Astrocyte (in vitro differentiated cells and primary cell): ENCODE measurements around the gene BPIFB3.

ENCODE experiments used
- EZH2 ChIP-seq: IDR thresholded peaks from 2 replicates; pipeline ENCODE4 v1.6.1; 2012; ENCODE audit warnings: mild to moderate bottlenecking, low read length, inconsistent platforms; ENCODE audit not compliant: insufficient read depth
- TF ChIP-seq, protein P1 (sequence below): IDR thresholded peaks from 2 replicates; pipeline ENCODE4 v1.5.1; 2011; ENCODE audit warnings: low read depth, mild to moderate bottlenecking, inconsistent platforms, low read length, moderate library complexity; ENCODE audit not compliant: insufficient read depth

GRCh38 chr20:33062105-33062824 lies 8.6 kb downstream of the BPIFB3 start:
- TF ChIP-seq, protein P1, sequence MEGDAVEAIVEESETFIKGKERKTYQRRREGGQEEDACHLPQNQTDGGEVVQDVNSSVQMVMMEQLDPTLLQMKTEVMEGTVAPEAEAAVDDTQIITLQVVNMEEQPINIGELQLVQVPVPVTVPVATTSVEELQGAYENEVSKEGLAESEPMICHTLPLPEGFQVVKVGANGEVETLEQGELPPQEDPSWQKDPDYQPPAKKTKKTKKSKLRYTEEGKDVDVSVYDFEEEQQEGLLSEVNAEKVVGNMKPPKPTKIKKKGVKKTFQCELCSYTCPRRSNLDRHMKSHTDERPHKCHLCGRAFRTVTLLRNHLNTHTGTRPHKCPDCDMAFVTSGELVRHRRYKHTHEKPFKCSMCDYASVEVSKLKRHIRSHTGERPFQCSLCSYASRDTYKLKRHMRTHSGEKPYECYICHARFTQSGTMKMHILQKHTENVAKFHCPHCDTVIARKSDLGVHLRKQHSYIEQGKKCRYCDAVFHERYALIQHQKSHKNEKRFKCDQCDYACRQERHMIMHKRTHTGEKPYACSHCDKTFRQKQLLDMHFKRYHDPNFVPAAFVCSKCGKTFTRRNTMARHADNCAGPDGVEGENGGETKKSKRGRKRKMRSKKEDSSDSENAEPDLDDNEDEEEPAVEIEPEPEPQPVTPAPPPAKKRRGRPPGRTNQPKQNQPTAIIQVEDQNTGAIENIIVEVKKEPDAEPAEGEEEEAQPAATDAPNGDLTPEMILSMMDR: no peak
- TF ChIP-seq EZH2: no peak
